ENCODE results near the gene KDM5C.

DNA sequence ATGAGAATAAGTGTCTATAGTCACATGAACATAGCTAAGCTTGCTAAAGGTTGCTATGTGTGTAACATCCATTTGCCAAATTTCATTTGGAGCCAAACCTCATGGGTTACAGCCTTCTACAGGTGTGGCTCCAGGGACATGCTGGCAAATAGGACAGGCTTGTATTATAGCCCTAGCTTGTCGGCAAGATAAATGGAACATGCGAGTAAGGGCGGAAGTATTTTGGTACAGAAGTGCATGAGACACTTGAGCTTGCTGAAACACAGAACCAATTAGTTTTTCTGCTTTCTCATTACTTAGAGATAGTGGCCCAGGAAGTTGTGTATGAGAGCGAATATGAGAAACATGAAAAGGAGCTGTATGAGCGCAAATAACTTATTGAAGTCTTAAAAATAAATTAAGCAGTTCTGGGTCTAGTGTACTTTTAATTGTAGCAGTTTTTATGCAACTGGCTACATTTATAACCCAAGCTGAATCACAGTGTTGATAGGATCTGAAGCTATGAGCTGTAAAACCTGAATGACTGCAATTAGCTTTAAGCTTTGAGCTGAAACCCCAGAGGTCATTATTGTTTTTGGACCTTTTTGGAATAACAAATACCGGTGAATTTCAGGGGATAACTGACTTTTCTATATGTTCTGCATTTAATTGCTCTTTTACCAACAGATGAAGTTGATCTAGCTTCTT, 64.6 kb downstream of the KDM5C start:
- TF ChIP-seq, protein P1, sequence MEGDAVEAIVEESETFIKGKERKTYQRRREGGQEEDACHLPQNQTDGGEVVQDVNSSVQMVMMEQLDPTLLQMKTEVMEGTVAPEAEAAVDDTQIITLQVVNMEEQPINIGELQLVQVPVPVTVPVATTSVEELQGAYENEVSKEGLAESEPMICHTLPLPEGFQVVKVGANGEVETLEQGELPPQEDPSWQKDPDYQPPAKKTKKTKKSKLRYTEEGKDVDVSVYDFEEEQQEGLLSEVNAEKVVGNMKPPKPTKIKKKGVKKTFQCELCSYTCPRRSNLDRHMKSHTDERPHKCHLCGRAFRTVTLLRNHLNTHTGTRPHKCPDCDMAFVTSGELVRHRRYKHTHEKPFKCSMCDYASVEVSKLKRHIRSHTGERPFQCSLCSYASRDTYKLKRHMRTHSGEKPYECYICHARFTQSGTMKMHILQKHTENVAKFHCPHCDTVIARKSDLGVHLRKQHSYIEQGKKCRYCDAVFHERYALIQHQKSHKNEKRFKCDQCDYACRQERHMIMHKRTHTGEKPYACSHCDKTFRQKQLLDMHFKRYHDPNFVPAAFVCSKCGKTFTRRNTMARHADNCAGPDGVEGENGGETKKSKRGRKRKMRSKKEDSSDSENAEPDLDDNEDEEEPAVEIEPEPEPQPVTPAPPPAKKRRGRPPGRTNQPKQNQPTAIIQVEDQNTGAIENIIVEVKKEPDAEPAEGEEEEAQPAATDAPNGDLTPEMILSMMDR (IDR thresholded peaks at IDR 0.05): no peak
- no peak for TF ChIP-seq POLR2A (IDR thresholded peaks at IDR 0.05)
